ENCODE data around the gene OSM.
"Not testable (repeated sequence)": the region's sequence is repeated elsewhere in the genome, so short reads cannot be mapped to it uniquely, and the experiment has no call there.

OSM gene

DNA sequence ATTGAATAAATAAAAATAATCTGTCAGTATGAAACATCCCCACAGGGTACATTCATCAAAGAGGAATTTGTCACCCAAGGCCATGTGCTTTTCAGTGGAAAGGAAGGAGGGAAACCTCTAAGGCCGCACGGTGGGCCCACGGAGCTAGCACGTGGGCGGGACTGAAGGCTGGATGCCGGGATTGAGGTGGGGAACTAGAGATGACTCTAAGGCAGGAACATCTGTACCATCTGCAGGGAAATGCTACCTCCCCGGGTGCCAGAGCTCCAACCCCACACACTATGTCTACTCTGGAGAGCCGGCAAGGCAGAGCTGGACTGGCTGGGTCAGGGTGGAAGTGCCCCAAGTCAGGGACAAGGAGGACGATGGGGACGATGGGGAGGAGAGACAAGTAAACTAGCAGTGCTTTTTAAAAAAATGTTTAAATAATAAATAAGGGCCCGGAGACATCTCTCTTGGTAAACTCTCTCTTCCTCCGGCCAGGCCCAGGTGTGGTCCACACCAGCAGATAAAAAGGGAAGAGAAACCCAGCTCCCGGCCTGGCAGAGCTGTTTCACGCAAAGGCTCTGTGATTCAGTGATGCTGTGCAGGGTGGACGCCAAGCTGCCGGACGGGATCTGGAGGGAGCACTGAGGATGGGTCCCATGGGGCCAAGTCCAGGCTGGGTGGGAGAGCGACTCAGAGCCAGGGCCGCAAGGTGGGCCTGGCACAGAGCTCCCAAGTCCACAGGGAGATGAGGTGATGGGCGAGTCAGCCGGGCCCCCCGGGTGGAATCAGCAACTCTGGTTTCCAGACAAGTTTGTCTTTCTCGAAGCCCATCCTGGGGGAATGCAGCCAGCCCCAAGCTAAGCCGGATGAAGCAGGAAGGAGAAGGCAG lies 25.9 kb downstream of the OSM start:
- DNase-seq: no peak

DNA sequence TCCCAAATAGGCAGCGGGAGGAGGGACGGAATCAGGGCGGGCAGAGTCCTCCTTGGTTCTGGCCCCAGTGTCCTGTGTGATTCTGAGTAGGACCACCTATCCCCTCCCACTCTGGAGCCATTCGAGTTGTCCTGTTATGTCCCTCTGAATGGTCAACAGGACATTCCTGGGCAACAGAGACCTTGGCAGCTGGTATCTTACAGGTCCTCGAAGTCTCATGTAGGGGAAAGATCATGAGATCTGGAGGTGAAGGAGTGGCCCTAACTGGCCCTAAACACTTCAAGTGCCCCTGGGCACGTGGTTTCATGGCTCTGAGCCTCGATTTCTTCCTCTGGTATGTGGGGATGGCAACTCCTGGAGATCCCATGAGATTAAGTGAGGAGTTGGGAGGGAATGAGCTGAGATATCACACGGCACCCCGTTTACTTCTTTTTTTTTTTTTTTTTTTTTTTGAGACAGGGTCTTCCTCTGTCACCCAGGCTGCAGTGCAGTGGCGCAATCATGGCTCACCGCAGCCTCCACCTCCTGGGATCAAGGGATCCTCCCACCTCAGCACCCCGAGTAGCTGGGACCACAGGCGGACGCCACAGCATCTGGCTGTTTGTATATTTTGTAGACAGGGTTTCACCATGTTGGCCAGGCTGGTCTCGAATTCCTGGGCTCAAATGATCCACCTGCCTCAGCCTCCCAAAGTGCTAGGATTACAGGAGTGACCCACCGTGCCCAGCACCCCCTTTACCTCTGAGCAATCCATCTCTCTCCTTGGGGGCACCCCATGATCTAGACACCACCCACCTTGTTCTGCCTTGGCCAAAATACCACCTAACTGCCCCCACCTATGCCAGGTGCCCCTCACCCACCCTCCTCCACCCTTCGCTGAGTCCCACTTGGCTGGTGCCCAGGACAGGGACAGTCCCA lies 26.9 kb downstream of the OSM start:
- DNase-seq: no peak

DNA sequence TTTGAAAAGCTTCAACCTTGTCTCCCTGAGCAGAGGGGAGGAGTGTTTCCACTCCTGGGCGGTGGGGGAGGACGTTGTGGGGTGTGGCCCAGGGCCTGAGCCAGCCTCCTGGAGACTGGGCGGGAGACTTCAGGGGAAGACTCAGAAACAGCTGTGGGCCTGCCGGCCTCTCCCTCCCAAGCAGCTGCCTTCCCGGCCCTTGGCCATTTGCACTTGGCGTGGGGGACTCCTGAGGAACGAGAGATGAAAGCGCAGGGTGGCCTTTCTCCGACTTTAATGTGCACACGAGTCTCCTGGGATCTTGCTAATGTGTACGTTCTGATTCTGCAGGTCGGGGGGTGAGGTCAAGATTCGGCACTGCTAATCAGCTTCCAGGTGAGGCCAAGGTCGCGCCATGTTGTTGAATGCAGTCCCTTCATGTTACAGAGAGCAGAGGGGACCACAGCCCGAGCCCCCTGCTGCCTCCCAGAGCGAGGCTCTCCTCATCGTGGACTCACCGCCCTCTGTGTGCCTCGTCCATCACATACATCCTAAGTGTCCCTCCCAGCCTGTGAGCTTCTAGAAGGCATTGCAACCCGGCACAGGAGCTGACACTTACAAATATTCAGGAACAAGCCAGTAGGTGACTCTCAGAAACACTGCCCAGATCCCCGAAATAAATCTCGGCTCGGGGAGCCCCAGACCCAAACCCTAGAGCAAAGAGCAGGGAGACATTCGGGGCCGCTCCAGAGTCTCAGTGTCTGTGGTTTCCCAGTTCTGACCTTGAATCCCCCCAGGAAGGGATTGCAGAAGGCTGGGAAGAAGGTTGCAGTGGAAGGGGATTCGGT lies 27.8 kb downstream of the OSM start:
- no peak for DNase-seq

DNA sequence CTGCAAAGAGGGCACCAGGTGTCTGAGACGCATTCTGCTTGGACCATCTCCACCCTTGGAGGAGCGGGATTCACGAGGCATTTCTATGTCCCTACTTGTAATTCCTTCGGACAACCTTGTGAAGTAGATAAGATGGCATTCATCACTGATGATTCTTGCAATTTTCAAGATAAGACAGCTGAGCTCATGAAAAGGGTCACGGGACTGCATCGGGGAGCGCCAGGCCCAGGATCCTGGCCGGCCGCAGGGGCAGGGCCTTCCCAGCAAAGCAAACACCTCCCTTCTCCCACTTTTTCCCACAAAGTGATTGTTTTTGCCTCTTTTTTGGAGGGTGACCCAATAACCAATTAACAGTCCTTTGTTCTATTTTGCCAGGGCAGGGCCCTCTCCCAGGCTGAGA lies 28.5 kb downstream of the OSM start:
- no peak for DNase-seq

DNA sequence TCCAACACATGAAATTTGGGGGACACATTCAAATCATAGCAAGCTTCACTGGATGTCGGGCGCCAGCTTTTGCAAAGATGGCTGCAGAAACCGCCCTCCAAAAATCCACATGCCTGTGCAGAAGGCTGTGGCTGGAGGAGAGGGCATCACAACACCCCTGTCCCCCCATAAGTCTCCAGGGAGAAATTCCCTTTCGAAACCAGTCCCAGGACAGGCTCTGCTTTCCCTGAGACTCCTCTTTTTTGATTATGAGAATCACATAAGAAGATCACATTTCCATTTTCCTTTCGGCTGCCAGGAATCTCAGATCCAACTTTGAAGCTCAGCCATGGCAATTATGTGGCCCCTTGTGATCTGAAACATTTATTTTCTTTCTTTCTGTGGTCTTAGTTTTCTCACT lies 29.8 kb downstream of the OSM start:
- no peak for DNase-seq

DNA sequence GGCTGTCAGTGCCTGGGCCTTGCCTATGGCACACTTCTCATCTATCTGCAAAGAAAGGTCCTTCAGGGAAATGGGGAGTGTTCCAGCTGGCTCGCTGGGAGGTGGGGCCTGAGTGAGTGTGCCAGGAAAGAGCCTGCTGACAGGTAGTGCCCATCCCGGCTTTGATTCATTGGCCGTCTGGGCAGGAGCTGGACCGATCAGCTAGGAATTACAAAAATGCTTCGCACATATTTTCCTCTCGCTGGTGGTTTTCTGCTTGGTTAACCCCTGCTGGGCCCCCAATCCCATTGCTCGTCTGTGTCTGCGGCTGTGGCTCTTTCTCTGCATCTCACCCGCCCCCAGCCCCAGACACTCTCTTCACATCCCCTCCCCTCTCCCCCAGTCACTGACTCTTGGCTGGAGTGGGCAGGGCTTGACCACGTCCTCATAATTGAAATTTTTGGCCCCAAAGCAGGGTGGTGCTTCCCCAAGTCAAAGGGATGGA lies 30.9 kb downstream of the OSM start:
- DNase-seq: no peak

DNA sequence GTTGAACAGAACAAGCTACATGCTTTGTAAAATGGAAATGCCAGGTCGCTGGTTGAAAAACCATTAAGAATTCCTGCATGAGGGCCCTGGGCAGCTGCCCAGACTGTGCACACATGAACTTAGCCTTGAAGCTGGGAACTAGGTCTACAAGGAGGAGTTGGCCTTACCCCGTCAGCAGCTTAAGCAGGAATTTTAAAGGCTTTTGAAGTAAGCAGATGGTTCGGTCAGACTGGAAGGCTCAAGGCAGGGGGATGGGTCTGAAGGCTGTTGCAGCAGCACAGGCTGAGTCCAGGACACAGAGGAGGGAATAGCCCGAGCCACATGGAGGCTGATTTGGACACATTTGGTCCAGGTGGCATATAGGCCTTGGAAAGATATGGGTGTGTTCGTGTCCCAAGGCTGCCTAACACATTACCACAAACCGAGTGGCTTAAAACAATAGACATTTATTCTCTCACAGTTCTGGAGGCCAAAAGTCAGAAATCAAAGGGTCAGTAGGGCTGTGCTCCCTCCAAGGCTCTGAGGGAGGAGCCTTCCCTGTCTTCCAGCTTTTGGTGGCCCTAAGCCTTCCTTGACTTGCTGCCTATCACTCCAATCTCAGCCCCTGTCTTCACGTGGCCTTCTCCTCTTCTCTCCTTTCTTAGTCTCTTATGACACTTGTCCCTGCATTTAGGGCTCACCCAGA lies 31.7 kb downstream of the OSM start:
- DNase-seq: no peak

DNA sequence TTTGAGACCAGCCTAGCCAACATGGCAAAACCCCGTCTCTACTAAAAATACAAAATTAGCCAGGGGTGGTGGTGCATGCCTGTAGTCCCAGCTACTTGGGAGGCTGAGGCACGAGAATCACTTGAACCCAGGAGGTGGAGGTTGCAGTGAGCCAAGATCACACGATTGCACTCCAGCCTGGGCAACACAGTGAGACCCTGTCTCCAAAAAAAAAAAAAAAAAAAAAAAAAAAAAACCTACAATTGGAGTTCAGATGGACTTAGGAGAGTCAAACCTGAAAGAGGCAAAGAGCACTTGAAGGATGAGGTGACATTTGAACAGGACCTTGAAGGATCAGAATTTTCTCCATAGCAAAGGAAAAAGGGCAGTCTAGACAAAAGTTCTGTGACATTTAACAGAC lies 32.3 kb downstream of the OSM start:
- not testable (repeated sequence) for DNase-seq

DNA sequence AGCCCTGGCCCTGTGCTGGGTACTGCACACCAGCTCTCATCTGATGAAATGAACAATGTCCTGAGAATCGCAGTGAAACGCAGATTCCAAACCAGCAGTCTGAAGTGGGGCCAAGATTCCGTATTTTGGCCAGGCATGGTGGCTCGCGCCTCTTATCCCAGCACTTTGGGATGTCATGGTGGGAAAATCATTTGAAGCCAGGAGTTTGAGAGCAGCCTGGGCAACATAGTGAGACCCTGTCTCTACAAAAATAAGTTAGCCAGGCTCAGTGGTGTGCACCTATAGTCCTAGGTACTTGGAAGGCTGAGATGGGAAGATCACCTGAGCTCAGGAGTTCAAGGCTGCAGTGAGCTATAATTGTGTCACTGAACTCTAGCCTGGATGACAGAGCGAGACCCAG lies 33.1 kb downstream of the OSM start:
- no peak for DNase-seq

DNA sequence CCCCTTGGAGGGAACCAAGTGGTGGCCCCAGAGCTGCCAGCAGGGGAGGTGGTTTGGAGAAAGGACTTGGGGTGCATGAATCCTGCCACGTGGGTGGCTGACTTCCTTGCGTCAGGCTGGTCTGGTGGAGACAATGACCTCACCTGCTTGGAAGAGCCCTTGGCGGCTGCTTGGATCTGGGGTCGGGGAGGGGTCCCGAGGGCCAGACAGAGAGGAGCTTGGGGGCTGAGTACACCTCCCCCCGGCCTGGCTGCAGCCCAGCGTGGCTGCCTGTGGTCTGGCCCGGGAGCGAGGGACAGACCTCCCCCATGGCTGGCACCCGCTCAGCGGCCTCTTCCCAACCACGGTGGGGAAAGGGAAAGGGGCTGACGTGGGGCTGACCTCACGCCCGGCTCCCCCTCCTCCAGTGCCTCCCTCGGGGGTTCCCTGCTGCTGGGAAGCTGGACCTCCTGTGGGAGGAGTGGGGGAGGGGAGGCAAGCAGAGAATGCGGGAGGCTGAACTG lies 33.9 kb downstream of the OSM start:
- no peak for DNase-seq

DNA sequence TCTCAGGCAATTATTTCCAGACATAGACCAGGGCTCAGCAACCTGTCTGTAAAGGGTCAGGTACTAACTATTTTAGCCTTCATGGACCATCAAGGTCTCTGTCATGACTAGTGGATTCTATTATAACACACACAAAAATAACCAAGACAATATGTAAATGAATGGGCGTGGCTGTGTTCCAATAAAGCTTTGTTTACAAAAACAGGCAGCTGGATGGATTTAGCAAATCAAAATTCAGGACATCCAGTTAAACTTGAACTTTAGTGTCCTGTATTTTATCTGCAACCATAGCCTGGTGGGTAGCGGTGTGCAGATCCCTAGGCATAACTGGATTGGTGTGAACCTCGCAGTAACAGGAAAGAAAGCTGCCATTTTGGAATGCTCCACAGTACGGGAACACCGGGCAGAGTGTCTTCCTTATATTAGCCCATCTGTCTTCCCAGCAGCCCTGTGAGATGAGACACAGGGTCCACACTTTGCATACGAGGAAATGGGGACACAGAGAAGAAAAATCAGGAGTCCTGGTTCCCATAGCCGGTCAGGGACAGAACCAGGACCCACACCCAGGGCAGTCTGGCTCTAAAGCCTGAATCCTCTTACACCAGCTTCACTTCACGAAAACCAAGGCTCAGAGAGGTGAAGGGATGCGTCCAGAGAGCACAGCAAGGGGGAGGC lies 35.7 kb downstream of the OSM start:
- DNase-seq: no peak

DNA sequence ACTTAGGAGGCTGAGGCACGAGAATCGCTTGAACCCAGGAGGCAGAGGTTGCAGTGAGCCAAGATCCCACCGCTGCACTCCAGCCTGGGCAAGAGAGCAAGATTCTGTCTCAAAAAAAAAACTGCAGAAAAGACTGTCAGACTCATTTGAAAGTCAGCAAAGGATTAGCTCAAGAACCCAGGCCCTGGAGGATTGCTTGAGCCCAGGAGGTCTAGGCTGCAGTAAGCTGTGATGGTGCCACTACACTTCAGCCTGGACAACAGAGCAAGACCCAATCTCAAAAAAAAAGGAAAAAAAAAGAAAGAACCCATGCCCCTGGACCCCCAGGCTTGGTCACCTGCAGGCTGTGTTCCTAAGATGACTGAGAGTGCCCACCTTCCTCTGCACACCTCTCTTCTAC lies 36.3 kb downstream of the OSM start:
- no peak for DNase-seq

DNA sequence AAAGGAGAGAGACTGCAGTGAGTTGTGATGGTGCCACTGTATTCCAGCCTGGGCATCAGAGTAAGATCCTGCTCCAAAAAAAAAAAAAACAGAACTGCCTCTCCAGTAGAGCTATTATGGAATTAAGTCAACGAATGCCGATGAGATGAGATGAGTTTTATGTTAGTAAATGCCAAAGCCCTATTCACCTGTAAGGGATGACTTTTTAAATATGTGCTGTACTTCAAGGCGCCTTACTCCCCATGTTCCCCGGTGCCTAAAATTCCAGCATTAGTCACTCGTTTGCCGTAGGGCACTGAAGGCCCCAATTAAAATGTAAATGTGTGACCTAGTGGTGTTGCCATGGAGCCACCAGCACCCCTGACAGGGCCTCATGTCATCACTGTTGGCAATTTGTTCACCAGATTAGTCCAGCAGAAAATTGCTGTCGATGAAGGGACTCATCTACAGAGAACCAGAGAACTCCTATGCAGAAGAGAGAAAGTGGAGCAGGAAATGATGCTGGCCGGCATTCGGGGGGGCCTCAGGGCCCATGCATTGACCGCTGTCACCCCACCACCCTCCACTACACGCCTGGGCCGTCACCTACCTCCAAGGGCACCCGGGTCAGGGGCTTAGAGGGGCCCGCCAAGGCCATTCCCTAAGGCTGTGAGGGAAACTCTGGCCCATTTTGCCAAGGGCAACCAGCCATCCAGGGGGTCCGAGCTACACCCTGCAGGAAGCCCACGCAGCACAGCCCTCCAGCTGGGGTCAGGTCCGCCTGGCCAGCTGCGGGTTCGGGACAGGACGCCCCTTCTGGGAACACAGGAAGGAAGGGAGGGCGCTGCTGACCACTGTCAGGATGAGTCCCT lies 37.9 kb downstream of the OSM start:
- no peak for DNase-seq

DNA sequence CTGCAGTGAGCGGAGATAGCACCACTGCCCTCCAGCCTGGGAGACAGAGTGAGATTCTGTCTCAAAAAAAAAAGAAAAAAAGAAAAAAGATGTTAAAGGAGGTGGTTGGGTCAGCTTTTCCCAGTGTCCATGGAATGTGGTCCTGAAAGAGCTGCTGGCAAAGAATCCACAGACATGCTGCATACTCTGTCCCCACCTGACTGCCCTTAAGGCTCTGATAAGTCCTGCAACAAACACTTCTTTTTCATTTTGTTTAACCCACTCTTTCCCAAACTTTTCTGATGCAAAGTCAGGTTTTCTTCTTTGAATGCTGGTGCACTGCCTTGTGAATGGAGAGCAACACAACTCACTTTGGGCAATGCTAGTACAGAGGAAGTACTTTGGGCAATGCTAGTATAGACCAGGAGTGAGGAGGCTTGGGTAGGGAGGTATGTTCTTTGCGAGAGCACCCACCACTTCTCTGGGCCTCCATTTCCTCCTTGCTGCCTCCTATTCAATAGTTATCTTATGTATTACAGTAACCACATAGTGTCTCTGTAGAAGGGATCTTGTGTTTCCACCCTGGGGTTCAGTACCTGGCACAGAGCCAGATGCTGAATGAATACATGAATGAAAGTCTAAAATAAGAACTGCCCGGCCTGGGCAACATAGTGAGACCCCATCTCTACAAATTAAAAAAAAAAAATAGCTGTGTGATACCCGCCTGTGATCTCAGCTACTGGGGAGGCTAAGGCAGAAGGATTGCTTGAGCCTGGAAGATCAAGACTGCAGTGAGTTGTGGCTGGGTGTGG lies 39.0 kb downstream of the OSM start:
- no peak for DNase-seq

DNA sequence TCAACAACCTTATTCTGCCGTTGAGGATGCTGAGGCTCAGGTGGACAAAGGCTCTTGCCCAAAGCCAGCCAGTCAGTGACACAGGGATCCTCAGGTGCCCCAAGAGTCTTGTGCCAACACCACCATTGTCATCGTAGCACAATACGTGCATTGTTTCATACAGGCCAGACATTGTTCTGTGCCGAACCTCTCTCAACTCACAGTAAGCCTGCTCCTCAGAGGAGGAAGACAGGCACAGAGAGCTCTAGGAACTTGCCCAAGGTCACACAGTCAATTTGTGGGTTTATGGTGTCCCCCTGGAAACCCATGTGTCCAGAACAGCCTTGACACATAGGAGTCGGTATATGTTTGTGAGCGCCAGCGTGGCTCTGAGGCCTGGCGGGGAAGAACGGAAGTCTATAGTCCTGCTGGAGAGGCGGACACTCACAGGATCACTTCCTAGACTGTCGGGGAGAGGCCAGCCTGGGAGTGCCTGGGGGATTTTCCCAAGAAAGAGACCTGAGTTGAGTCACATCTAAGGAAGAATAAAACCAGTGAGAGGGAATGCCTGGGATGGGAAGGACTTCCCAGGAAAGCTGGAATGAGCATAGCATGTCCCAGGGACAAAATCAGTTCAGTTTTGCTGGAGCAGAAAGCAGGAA lies 40.3 kb downstream of the OSM start:
- no peak for DNase-seq

DNA sequence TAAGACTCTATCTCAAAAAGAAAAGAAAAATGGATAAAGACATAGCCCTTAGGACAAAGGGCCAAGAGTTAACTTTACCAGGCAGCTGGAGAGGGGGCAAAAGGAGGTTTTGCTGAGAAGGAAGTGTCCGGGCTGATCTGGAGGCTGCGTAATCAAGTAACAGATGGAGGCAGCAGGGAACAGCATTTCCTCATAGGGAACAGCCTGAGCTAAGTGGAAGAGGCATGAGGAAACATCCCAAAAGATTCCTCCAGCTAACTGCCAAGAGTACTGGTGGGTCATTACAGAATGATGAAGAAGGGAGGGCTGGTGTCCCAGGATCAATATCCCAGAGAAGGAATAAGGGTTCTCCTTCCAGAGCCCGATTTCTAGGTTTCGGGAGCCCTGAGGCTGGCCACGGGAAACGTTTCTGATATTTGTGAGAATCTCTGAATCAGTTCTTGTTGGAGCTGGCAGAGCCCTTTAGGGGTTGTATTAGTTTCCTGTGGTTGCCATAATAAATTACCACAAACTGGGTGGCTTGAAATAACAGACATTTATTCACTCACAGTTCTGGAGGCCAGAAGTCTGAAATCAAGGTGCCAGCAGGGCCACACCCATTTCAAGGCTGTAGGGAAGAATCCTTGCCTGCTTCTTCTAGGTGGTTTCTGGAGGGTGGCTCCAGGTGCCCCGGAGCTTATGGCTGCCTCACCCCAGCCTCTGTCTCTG lies 41.3 kb downstream of the OSM start:
- DNase-seq: no peak

DNA sequence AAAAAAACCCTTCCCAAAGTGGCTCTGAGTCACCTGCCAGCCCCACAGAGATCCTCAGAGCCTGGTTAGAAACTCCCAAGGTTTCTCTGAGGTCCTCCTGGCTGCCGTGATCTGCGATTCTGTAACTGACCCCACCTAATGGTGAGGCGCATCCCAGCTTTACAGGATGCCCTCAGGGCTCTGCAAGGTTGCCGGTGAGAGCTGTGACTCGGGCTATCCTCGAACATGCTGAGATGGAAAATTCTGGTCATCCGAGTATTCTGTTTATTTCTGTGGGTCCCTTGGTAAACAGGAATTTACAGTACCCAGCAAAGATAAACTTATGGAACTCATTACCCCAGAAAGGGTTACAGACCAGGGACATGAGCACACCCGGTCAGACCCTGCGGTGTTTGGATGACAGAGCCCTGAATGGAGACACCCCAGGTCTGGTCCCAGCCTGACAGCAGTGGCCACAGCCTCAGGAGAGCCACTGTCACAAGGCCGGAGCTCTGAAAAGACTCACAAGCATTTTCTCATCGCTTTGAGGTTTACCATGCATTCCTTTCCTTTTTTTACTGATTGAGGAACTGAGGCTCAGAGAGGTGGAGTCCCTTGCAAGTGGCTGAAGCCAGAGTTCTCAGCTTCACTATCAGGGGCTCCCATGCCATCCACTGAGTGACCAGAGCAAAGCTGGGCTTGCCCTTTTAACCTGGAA lies 42.3 kb downstream of the OSM start:
- DNase-seq: no peak

DNA sequence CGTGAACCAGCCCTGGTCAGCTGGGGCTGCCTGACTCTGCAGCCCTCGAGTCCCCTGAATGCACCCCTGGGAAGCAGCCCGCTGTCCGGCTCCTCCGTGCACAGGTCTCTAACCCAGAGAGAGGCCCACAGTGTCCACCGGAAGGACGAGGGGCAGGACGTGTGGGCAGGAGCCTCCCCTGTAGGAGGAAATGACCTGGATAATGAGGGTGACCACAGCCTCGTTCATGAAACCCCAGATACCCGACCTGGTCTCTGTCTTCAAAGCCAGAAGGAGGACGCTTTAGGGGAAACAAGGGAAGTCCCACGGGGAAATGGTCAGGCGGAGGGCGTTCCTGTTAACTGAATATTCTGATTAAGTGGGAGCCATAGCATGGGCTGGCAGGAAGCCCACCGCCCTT lies 43.3 kb downstream of the OSM start:
- no peak for DNase-seq
